ENCODE measurements around the gene ZFPM1.

Gene ZFPM1

DNA sequence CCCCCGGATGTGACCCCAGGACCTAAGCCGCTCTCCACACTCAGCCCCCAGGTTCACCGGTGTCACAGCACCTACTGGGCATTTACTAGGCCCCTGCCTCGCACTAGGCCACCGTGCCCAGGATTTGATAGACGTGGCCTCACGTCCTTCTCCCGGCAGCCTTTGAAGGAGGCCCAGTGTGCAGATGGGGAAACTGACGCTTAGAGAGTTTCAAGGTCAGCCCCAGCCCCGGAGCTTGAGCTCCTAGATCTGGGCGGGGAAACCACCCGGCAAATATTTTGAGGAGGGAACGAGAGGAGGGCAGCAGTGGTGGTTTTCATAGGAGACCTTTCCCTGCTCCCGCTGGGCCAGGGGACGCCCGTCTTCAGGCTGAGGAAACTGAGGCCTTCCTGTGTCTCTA, 10.3 kb downstream of the ZFPM1 start:
- TF ChIP-seq ZFX (IDR thresholded peaks at IDR 0.05; ENCODE audit: borderline replicate concordance), result no peak
- TF ChIP-seq, protein P1, sequence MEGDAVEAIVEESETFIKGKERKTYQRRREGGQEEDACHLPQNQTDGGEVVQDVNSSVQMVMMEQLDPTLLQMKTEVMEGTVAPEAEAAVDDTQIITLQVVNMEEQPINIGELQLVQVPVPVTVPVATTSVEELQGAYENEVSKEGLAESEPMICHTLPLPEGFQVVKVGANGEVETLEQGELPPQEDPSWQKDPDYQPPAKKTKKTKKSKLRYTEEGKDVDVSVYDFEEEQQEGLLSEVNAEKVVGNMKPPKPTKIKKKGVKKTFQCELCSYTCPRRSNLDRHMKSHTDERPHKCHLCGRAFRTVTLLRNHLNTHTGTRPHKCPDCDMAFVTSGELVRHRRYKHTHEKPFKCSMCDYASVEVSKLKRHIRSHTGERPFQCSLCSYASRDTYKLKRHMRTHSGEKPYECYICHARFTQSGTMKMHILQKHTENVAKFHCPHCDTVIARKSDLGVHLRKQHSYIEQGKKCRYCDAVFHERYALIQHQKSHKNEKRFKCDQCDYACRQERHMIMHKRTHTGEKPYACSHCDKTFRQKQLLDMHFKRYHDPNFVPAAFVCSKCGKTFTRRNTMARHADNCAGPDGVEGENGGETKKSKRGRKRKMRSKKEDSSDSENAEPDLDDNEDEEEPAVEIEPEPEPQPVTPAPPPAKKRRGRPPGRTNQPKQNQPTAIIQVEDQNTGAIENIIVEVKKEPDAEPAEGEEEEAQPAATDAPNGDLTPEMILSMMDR (IDR thresholded peaks at IDR 0.05), result no peak
- H3K27ac ChIP-seq, result no peak overlapping the region

DNA sequence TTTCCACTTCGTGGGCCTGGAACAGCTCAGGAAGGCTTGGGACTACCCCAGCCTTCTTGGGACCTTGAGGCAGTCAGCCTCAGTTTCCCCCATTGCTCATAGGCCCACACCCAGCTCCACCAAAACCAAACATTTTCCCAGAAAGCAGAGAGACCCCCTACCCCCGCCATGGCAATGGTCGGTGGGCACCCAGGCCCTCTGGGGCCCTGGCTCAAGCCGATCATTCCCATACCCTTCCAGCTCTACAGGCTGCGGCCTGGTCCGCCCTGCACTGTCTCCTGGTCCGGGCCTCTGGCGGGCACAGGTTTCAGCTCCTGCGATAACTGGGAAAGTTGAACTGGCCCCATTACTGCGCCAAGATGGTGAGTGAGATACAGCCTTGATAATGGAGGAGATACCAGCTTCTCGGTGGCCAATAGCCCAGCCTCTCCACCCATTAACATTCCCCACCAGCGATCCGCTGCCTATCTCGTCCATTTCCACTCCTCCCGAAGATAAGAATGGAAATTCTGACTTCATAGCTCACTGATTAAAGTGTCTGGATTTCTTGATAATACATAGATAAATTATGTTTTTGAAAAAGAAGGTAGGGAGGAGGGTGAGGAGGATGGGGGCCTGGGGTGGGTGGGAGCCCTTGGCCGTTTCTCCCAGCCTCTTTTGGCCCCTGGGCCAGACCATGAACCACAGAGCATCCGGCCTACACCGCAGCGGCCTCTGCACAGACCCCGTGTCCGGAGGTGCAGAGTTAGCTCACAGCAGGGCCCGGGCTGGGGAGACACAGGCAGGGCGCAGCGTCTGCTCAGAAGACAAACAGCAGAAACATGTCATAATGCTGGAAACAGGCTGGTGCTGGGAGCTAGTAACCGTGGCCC, 11.6 kb downstream of the ZFPM1 start:
- H3K27ac ChIP-seq, result no peak overlapping the region
- TF ChIP-seq, protein P1 (IDR thresholded peaks at IDR 0.05), result no peak
- TF ChIP-seq ZFX (IDR thresholded peaks at IDR 0.05; ENCODE audit: borderline replicate concordance), result no peak

DNA sequence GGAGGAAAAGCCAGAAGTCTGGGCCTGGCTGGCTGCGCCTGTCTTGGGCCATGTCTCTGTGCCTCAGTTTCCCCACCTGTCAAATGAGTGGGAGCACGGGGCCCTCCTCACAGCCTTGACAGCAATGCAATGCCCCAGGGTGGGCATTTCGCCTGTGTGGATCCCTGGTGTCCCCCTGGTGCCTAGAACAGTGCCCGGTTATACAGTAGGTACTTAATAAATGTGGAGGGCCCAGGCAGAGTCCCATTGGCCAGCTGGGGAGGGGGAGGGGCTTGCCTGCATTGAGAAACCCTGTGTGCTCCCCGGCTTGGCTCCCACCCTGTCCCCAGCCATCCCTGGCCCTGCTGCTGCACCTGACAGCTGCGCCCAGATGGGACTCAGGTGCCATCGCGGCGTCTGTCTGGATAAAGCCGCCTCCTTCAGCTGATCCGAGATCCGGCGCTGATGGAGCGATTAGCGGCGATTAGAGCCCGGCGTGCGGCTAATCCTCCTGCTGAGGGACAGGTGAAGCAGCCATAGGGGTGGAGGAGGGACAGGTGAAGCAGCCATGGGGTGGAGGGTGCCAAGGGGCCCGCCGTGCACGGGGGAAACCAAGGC, 12.4 kb downstream of the ZFPM1 start:
- no peak for TF ChIP-seq ZFX (IDR thresholded peaks at IDR 0.05; ENCODE audit: borderline replicate concordance)
- TF ChIP-seq, protein P1 (IDR thresholded peaks at IDR 0.05), result no peak

DNA sequence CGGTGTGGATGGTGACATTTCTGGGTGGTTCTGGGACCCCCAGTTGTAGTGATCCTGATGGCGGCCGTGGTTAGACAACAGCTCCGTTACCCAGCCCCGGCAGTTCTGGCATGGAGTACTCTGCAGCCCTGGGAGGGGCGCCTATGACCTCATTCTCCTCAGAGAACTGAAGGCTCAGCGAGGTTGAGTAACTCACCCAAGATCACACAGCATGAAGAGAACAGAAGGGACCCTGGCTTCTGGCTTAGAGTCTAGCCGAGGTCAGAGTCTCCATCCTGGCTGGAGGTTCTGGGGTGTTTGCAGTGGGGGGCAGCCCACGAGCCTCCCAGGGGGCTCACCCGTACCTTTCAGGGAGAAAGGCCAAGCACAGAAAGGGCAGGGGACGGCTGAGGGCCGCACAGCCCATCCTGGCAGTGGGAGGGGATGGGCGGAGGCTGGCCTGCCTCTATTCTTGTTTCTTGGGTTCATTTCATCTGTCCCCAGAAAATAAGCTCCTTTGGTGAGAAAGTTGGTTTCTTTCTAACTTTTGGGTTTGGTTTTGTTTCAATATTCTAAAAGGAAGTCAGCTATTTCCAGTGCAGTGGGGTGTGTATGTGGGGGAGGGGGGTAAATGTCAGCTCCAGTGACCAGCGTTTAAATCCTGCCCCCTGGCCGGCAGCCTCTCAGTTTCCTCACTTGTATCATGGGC, 13.2 kb downstream of the ZFPM1 start:
- no peak overlapping the region for H3K27ac ChIP-seq

More for the DNA sequence above, 12.4 kb downstream of the ZFPM1 start:
- no peak overlapping the region for H3K27ac ChIP-seq

DNA sequence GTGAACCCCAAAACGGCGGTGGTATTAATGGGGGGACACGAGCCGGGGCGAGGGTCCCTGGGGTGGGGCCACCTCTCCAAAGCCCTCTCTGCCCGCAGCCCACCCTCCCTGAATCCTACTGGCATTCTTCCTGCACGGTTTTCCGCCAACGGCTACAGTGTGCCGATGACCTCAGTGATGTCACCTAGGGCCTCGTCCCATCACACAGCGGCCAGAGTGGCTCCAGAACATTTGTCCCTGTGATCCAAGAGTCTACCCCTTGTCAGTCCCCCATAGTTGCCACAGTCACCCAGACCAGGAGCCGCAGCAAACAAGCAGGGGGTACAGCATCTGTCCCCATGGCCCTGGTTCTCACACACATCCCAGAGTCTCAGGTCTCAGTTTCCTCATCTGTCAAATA, 13.9 kb downstream of the ZFPM1 start:
- TF ChIP-seq, protein P1 (IDR thresholded peaks at IDR 0.05), result no peak
- no peak for TF ChIP-seq ZFX (IDR thresholded peaks at IDR 0.05; ENCODE audit: borderline replicate concordance)
- H3K27ac ChIP-seq, result no peak overlapping the region

More for the DNA sequence above, 13.2 kb downstream of the ZFPM1 start:
- no peak for TF ChIP-seq ZFX (IDR thresholded peaks at IDR 0.05; ENCODE audit: borderline replicate concordance)
- TF ChIP-seq, protein P1 (IDR thresholded peaks at IDR 0.05), result no peak

DNA sequence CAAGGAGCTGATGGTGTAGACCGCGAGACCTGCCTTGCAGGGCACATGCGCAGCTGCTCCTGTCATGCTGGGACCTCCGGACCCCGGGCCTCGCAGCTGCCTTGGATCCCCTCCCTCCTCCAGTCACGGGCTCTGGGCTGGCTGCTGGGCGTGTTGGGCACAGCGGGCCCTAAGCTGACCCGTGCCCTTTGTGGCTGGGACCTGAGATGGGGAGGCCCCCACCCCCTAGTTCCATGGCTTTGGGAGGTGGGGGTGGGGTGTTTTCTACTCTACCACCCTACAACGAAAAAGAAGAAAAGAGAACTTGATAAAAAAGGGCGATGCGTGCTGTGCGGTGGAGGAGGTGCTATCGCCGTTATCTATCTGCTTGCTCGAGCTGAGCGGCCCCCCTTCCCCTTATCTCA, 14.5 kb downstream of the ZFPM1 start:
- TF ChIP-seq, protein P1 (IDR thresholded peaks at IDR 0.05), result no peak
- TF ChIP-seq ZFX (IDR thresholded peaks at IDR 0.05; ENCODE audit: borderline replicate concordance), result no peak
- no peak overlapping the region for H3K27ac ChIP-seq

All from 22Rv1 (cell line).